ENCODE measurements around the gene NBPF15.
"Not testable (repeated sequence)": the region's sequence is repeated elsewhere in the genome, so short reads cannot be mapped to it uniquely, and the experiment has no call there.

Gene NBPF15

GRCh38 chr1:144418891-144419694 is 42.4 kb downstream of the NBPF15 start:
- DNase-seq (ENCODE audit: low spot score in 2 of 2), result peak; percentile 62 to 66
- not testable (repeated sequence) for H3K9me3 Mint-ChIP-seq; ATAC-seq (replicated peaks; ENCODE audit: extremely low read depth, poor library complexity, severe bottlenecking); H3K27me3 Mint-ChIP-seq; H3K4me1 Mint-ChIP-seq
- Mint-ChIP-seq H3K36me3 (ENCODE audit: insufficient read depth) (peaks cover 16% of the 10 kb centered on the region), H3K27ac (ENCODE audit: low read depth) (peak overlapping the region; percentile 97), H3K4me3 (peak overlapping the region; percentile 86)

DNA sequence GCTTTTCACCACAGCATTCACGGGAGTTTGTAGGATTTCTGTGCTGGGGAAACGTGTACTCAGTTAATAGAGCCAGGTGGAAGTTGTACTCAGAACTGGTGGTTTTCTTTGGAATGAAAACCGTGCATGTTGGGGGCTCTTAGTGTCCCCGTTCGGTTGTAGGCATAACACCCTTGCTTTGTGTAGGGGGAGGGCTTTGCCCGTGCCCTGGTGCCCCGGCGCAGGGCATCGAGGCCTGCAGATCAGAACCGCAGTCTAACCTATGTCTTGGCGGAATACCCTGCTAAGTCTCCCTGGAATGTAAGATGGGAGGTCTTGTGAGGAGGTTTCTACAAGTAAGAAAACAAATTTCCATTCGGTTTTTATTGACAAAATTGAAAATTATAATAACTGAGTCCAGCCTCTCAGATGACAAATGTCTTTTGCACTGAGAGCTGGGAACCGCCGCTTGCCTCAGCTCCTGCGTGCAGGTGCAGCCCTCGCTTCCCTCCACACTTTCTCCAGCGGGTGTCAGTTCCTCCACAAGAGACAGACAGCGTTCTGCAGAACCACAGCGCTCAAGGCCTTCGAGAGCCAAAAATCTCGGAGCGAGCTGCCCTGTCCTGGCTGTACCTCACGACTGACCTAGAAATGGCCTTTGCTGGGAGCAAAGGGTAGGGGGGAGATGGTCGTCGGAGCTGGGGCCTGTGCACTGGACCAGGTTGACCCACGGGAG is 47.9 kb downstream of the NBPF15 start:
- peaks cover 14% of the 10 kb centered on the region for H3K4me1 Mint-ChIP-seq
- peak overlapping the region; percentile 100 for H3K27ac Mint-ChIP-seq (ENCODE audit: low read depth)
- H3K27me3 Mint-ChIP-seq; H3K9me3 Mint-ChIP-seq; DNase-seq (ENCODE audit: low spot score in 2 of 2): not testable (repeated sequence)
- H3K36me3 Mint-ChIP-seq (ENCODE audit: insufficient read depth), result peaks cover 23% of the 10 kb centered on the region
- ATAC-seq (replicated peaks; ENCODE audit: extremely low read depth, poor library complexity, severe bottlenecking), result peak; percentile 0
- peak overlapping the region; percentile 98 for H3K4me3 Mint-ChIP-seq

DNA sequence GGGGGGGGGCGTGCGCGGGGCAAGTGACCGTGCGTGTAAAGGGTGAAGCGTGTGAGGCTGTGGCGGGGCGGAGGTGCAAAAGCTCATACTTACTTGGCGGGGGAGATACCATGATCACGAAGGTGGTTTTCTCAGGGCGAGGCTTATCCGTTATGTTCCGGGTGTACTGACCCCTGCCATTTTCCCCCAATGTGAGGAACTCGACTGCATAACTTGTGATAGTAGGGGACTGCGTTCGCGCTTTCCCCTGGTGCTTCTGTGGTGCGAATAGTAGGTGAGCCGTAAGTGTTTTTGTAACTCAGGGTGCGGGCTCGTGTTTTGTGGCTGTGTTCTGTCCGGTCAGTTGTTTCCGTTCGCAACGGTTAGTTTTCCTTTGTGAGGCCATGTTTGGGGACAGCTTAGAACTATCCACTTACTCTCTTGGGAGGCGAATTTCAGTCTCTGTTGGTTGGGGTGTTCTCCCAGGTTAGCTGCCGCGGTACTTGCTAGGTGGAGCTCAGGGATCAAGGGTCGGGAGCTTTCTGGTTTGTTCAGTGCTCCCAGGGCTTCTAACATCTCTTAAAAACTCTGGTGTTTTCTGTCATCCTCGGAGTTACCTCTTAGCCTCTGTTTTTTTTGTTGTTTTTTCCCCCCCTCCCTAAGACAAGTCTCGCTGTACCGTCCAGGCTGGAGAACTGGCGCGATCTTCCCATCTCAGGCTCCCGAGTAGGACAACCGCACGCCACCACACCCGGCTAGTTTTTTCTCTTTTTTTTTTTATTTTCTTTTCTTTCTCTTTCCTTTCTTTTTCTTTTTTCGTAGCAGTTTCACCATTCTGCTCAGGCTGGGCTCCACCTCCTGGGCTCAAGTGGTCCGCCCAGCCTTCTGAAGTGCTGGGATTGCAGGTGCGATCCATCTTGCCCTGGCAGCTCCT is 48.7 kb downstream of the NBPF15 start:
- Mint-ChIP-seq H3K4me3 (peak overlapping the region; percentile 98), H3K27ac (ENCODE audit: low read depth) (peak overlapping the region; percentile 100), H3K4me1 (peaks cover 14% of the 10 kb centered on the region), H3K36me3 (ENCODE audit: insufficient read depth) (peaks cover 23% of the 10 kb centered on the region)
- ATAC-seq (replicated peaks; ENCODE audit: extremely low read depth, poor library complexity, severe bottlenecking) (peak; percentile 84), DNase-seq (ENCODE audit: low spot score in 2 of 2) (peak; percentile 76 to 92)
- H3K27me3 Mint-ChIP-seq, H3K9me3 Mint-ChIP-seq: not testable (repeated sequence)

DNA sequence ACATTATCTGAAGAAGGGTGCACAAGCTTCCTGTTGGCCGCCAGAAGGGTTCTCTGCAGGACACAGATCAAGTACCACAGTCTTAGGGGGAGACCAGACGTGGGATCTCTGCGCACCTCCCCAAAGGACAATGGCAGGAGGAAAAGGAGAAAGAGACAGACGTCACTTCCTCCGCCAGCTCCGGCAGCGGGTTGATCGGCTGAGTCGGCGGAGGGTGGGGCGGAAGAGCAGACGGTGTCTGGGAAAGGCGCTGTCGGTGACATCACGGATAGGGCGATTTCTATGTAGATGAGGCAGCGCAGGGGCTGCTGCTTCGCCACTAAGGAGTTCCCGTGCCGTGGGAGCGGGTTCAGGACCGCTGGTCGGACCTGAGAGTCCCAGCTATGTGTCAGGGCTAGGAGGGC is 49.4 kb downstream of the NBPF15 start:
- not testable (repeated sequence) for H3K9me3 Mint-ChIP-seq, H3K27me3 Mint-ChIP-seq
- DNase-seq (ENCODE audit: low spot score in 2 of 2), result peak; percentile 56 to 84
- Mint-ChIP-seq H3K36me3 (ENCODE audit: insufficient read depth) (peaks cover 23% of the 10 kb centered on the region), H3K4me1 (peaks cover 14% of the 10 kb centered on the region), H3K27ac (ENCODE audit: low read depth) (peak overlapping the region; percentile 100), H3K4me3 (peak overlapping the region; percentile 98)
- ATAC-seq (replicated peaks; ENCODE audit: extremely low read depth, poor library complexity, severe bottlenecking), result peak; percentile 63

DNA sequence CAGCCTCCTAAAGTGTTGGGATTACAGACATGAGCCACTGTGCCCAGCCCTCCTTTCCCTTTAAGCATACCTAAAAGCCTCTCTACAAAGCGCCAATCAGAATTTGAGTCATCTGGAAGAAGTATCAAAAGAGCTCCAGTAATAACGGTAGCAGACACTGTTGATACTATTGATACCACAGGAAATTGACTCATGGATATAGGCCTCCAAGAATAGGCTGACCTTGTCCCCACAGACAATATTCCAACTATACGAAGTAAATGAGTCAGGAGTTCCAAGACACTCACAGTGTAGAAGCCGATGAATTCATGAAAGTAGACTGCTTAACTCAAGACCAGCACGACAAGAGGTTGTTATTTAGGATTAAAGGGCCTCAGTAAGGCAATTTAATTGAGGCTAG is 58.7 kb downstream of the NBPF15 start:
- H3K4me1 Mint-ChIP-seq; H3K27ac Mint-ChIP-seq (ENCODE audit: low read depth); ATAC-seq (replicated peaks; ENCODE audit: extremely low read depth, poor library complexity, severe bottlenecking); DNase-seq (ENCODE audit: low spot score in 2 of 2); H3K27me3 Mint-ChIP-seq; H3K36me3 Mint-ChIP-seq (ENCODE audit: insufficient read depth); H3K4me3 Mint-ChIP-seq; H3K9me3 Mint-ChIP-seq: not testable (repeated sequence)

DNA sequence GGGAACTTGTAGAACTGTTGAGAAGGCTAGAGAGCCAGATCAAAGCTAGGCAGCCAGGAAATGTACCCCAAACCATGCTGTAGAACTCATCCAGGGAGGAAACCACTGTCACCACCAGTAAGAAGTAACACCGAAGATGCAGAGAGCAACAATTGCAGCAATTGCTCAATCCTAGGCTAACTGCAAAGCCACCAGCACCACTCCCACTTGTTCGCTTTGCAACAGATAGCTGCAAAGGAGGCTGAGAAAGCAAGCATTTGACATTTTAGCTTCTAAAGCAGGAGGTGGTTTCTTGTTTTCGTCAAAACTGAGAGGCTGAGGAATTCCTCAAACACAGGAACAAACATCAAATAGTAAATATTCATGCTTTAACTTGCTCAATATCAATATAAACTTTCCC is 89.8 kb downstream of the NBPF15 start:
- DNase-seq (ENCODE audit: low spot score in 2 of 2); H3K4me1 Mint-ChIP-seq; H3K4me3 Mint-ChIP-seq; H3K9me3 Mint-ChIP-seq; H3K36me3 Mint-ChIP-seq (ENCODE audit: insufficient read depth); H3K27me3 Mint-ChIP-seq; H3K27ac Mint-ChIP-seq (ENCODE audit: low read depth): not testable (repeated sequence)
- ATAC-seq (replicated peaks; ENCODE audit: extremely low read depth, poor library complexity, severe bottlenecking), result peak; percentile 70
